Esophagus squamous epithelium (tissue), 4 donors: ENCODE data around the gene ZNF41.

Experiments used
- POLR2A ChIP-seq, 4 donors: fragments of 450-650 bp; IDR thresholded peaks; one replicate each; pipeline ENCODE4 v1.6.1; 2017; ENCODE audit warnings: antibody characterized with exemption in 4 of 4, mild to moderate bottlenecking in 4 of 4, moderate library complexity in 3 of 4
- TF ChIP-seq, protein P1 (sequence below), 6 experiments: fragments of 450-650 bp in 4 of 6; fragments of 200-600 bp in 2 of 6; sonication (generic) in 2 of 6; IDR thresholded peaks; one replicate each; pipeline ENCODE4 v1.5.1; 2016 to 2019; ENCODE audit warnings: antibody characterized with exemption in 6 of 6, mild to moderate bottlenecking in 4 of 6, moderate library complexity in 4 of 6

DNA sequence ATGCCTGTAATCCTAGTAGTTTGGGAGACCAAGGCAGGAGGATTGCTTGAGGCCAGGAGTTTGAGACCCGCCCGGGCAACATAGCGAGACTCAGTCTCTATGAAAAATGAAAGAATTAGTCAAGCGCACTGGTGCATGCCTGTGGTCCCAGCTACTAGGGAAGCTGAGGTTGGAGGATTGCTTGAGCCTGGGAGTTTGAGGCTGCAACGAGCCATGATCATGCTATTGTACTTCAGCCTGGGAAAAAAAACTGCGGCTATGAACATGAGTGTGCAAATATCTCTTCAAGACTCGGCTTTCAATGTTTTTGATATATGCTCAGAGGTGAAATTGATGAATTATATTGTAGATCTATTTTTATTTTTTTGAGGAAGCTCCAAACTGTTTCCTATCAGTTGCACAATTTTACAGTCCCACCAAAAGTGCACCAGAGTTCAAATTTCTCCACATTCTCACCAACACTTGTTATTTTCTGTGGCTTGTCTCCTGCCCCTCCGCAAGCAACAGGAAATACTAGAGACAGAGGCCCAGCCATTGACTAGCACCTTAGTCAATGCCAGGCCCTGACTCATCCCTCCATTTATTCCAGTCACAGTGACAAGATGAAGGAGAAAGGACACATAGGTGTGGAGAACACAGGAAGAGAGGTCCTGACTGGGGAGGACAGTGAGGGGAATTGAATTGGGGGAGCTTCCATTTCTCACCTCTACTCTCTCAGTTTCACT lies 33.1 kb upstream of the ZNF41 start:
- TF ChIP-seq, protein P1, sequence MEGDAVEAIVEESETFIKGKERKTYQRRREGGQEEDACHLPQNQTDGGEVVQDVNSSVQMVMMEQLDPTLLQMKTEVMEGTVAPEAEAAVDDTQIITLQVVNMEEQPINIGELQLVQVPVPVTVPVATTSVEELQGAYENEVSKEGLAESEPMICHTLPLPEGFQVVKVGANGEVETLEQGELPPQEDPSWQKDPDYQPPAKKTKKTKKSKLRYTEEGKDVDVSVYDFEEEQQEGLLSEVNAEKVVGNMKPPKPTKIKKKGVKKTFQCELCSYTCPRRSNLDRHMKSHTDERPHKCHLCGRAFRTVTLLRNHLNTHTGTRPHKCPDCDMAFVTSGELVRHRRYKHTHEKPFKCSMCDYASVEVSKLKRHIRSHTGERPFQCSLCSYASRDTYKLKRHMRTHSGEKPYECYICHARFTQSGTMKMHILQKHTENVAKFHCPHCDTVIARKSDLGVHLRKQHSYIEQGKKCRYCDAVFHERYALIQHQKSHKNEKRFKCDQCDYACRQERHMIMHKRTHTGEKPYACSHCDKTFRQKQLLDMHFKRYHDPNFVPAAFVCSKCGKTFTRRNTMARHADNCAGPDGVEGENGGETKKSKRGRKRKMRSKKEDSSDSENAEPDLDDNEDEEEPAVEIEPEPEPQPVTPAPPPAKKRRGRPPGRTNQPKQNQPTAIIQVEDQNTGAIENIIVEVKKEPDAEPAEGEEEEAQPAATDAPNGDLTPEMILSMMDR (IDR thresholded peaks at IDR 0.05) = no peak
- TF ChIP-seq POLR2A (IDR thresholded peaks at IDR 0.05) = no peak
